Liver (tissue), 9 donors: ENCODE data around the gene QPCTL. TPM values are rescaled to one million over a fixed set of nuclear protein-coding genes. Genes with fewer than 3 reads are reported as not detected.

Experiments
- DNase-seq: peaks from one replicate; pipeline ENCODE4 v3.0.0-alpha.2; 2017; ENCODE audit warnings: low spot score
- H3K27ac ChIP-seq, 2 donors: one replicate each; pipeline ENCODE4 v1.7.0; 2013; ENCODE audit warnings: inconsistent platforms in 2 of 2, low read length in 2 of 2, control low read depth in 1 of 2, low read depth in 1 of 2, mild to moderate bottlenecking in 1 of 2
- H3K27me3 ChIP-seq, 4 donors: one replicate each; pipeline versions ENCODE4 v1.6.1 to v1.7.0; 2013; ENCODE audit warnings: low read length in 3 of 4, inconsistent platforms in 1 of 4, mild to moderate bottlenecking in 1 of 4, moderate library complexity in 1 of 4; ENCODE audit not compliant: control insufficient read depth in 4 of 4, insufficient read depth in 4 of 4
- H3K36me3 ChIP-seq, 4 donors: one replicate each; pipeline versions ENCODE4 v1.6.1 to v1.7.0; 2013; ENCODE audit warnings: low read length in 3 of 4, mild to moderate bottlenecking in 3 of 4, low read depth in 1 of 4, moderate library complexity in 1 of 4; ENCODE audit not compliant: control insufficient read depth in 4 of 4, insufficient read depth in 3 of 4
- H3K4me1 ChIP-seq, 4 donors: one replicate each; pipeline versions ENCODE4 v1.6.1 to v1.7.0; 2013; ENCODE audit warnings: low read length in 3 of 4, mild to moderate bottlenecking in 3 of 4, moderate library complexity in 1 of 4; ENCODE audit not compliant: control insufficient read depth in 4 of 4, insufficient read depth in 4 of 4
- H3K4me3 ChIP-seq, 3 donors: one replicate each; pipeline versions ENCODE4 v1.6.1 to v1.7.0; 2013; ENCODE audit warnings: low read length in 3 of 3, control low read depth in 1 of 3, low read depth in 1 of 3, mild to moderate bottlenecking in 1 of 3
- H3K9ac ChIP-seq, 2 donors: one replicate each; pipeline ENCODE4 v1.7.0; 2013; ENCODE audit warnings: low read length in 2 of 2, mild to moderate bottlenecking in 2 of 2, moderate library complexity in 2 of 2, control low read depth in 1 of 2, low read depth in 1 of 2
- H3K9me3 ChIP-seq, 4 donors: one replicate each; pipeline versions ENCODE4 v1.6.1 to v1.7.0; 2013; ENCODE audit warnings: low read length in 3 of 4; ENCODE audit not compliant: control insufficient read depth in 4 of 4
- EGR1 ChIP-seq, 2 donors: IDR thresholded peaks; 2 replicates each; pipeline ENCODE4 v1.6.1; 2016 to 2018; ENCODE audit warnings: antibody characterized with exemption in 2 of 2, low read depth in 2 of 2
- FOXA1 ChIP-seq: IDR thresholded peaks from 2 replicates; pipeline ENCODE4 v1.6.1; 2016; ENCODE audit warnings: antibody characterized with exemption
- FOXA2 ChIP-seq: IDR thresholded peaks from 2 replicates; pipeline ENCODE4 v1.6.1; 2016; ENCODE audit warnings: antibody characterized with exemption
- GABPA ChIP-seq, 2 donors: IDR thresholded peaks in 1 of 2; conservative IDR thresholded peaks in 1 of 2; 2 replicates each; pipeline ENCODE4 v1.6.1; 2016; ENCODE audit warnings: antibody characterized with exemption in 2 of 2, mild to moderate bottlenecking in 1 of 2, moderate library complexity in 1 of 2
- HNF4A ChIP-seq, 2 donors: conservative IDR thresholded peaks; 2 replicates each; pipeline ENCODE4 v1.6.1; 2016; ENCODE audit warnings: antibody characterized with exemption in 2 of 2, mild to moderate bottlenecking in 2 of 2
- HNF4G ChIP-seq: IDR thresholded peaks from 2 replicates; pipeline ENCODE4 v1.6.1; 2016; ENCODE audit warnings: antibody characterized with exemption
- JUND ChIP-seq, 2 donors: IDR thresholded peaks; 2 replicates each; pipeline ENCODE4 v1.6.1; 2016; ENCODE audit warnings: antibody characterized with exemption in 2 of 2
- MAX ChIP-seq: IDR thresholded peaks from 2 replicates; pipeline ENCODE4 v1.6.1; 2016; ENCODE audit warnings: antibody characterized with exemption
- NR2F2 ChIP-seq: IDR thresholded peaks from 2 replicates; pipeline ENCODE4 v1.6.1; 2016; ENCODE audit warnings: antibody characterized with exemption
- RAD21 ChIP-seq, 2 donors: IDR thresholded peaks; 2 replicates each; pipeline ENCODE4 v1.6.1; 2016; ENCODE audit warnings: antibody characterized with exemption in 2 of 2, mild to moderate bottlenecking in 2 of 2
- REST ChIP-seq: IDR thresholded peaks from 2 replicates; pipeline ENCODE4 v1.6.1; 2016; ENCODE audit warnings: antibody characterized with exemption, mild to moderate bottlenecking
- RXRA ChIP-seq, 2 donors: IDR thresholded peaks; 2 replicates each; pipeline ENCODE4 v1.6.1; 2017 to 2018; ENCODE audit warnings: antibody characterized with exemption in 2 of 2, mild to moderate bottlenecking in 1 of 2
- SP1 ChIP-seq: IDR thresholded peaks from 2 replicates; pipeline ENCODE4 v1.6.1; 2018; ENCODE audit warnings: antibody characterized with exemption, mild to moderate bottlenecking
- TAF1 ChIP-seq: conservative IDR thresholded peaks from 2 replicates; pipeline ENCODE4 v1.6.1; 2016; ENCODE audit warnings: antibody characterized with exemption, mild to moderate bottlenecking
- YY1 ChIP-seq: IDR thresholded peaks from 2 replicates; pipeline ENCODE4 v1.6.1; 2016; ENCODE audit warnings: antibody characterized with exemption, mild to moderate bottlenecking
- whole genome bisulfite sequencing: extraction: QIAGEN DNeasy Blood & Tissue Kit; methylation state at CpG from one replicate; pipeline ENCODE4 v1.1.7; 2013; 5-methylcytosine and 5-hydroxymethylcytosine counted together
- polyA plus RNA-seq, 2 donors: library from polyadenylated mRNA; stranded (reverse) in 1 of 2; unstranded in 1 of 2; fragments of 200-250 nt in 1 of 2; fragments of >200 nt in 1 of 2; fragmentation: Nextera tagmentation in 1 of 2; extraction: Ambion mirVana in 1 of 2; gene quantifications; one replicate each; pipeline versions ENCODE4 v1.2.1 to v1.2.3, GENCODE V29; 2013 to 2015
- total RNA-seq, 2 donors: library from RNA; depleted of rRNA; stranded (reverse); fragments of >200 nt; gene quantifications; one replicate each; pipeline ENCODE4 v1.2.3, GENCODE V29; 2014
- TF ChIP-seq, protein P1 (sequence below): IDR thresholded peaks from 2 replicates; pipeline ENCODE4 v1.6.1; 2016; ENCODE audit warnings: antibody characterized with exemption
- TF ChIP-seq, protein P2 (sequence below): fragments of 150-350 bp; IDR thresholded peaks from 2 replicates; pipeline ENCODE4 v1.5.1; 2017; ENCODE audit warnings: improper control_type of control experiment, low read depth, low read length; ENCODE audit not compliant: missing input control
- TF ChIP-seq, protein P3 (sequence below): IDR thresholded peaks from 2 replicates; pipeline ENCODE4 v1.6.1; 2016; ENCODE audit warnings: antibody characterized with exemption
- donor health status: healthy.
- donor health status: healthy.
- donor health status: healthy.
- donor health status: healthy.
- donor health status: healthy.

The QPCTL gene
- total and polyA plus RNA-seq, 4 donors: 2.9 to 6.1 (median 4.1) TPM

- no peaks in the 10 kb centered on the region for H3K27me3 ChIP-seq
- H3K4me1 ChIP-seq: no peaks in the 10 kb centered on the region
- no peak overlapping the region for H3K27ac ChIP-seq
- TF ChIP-seq TAF1 (no peak), HNF4G (no peak), REST (no peak), HNF4A (conservative IDR thresholded peaks at IDR 0.05) (no peak), GABPA (IDR thresholded peaks at IDR 0.05 in 1 of 2, conservative IDR thresholded peaks at IDR 0.05 in 1 of 2) (no peak), RXRA (IDR thresholded peaks at IDR 0.05) (no peak), RAD21 (IDR thresholded peaks at IDR 0.05) (no peak), FOXA1 (no peak), NR2F2 (no peak), YY1 (no peak), EGR1 (IDR thresholded peaks at IDR 0.05; ENCODE audit: low read depth in 2 of 2) (no peak), SP1 (no peak), JUND (IDR thresholded peaks at IDR 0.05) (no peak), MAX (no peak), FOXA2 (no peak)
- TF ChIP-seq, protein P1, sequence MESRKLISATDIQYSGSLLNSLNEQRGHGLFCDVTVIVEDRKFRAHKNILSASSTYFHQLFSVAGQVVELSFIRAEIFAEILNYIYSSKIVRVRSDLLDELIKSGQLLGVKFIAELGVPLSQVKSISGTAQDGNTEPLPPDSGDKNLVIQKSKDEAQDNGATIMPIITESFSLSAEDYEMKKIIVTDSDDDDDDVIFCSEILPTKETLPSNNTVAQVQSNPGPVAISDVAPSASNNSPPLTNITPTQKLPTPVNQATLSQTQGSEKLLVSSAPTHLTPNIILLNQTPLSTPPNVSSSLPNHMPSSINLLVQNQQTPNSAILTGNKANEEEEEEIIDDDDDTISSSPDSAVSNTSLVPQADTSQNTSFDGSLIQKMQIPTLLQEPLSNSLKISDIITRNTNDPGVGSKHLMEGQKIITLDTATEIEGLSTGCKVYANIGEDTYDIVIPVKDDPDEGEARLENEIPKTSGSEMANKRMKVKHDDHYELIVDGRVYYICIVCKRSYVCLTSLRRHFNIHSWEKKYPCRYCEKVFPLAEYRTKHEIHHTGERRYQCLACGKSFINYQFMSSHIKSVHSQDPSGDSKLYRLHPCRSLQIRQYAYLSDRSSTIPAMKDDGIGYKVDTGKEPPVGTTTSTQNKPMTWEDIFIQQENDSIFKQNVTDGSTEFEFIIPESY: no peak
- TF ChIP-seq, protein P2, sequence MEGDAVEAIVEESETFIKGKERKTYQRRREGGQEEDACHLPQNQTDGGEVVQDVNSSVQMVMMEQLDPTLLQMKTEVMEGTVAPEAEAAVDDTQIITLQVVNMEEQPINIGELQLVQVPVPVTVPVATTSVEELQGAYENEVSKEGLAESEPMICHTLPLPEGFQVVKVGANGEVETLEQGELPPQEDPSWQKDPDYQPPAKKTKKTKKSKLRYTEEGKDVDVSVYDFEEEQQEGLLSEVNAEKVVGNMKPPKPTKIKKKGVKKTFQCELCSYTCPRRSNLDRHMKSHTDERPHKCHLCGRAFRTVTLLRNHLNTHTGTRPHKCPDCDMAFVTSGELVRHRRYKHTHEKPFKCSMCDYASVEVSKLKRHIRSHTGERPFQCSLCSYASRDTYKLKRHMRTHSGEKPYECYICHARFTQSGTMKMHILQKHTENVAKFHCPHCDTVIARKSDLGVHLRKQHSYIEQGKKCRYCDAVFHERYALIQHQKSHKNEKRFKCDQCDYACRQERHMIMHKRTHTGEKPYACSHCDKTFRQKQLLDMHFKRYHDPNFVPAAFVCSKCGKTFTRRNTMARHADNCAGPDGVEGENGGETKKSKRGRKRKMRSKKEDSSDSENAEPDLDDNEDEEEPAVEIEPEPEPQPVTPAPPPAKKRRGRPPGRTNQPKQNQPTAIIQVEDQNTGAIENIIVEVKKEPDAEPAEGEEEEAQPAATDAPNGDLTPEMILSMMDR: no peak
- TF ChIP-seq, protein P3, sequence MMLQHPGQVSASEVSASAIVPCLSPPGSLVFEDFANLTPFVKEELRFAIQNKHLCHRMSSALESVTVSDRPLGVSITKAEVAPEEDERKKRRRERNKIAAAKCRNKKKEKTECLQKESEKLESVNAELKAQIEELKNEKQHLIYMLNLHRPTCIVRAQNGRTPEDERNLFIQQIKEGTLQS: no peak
- no peak overlapping the region for H3K4me3 ChIP-seq
- no peaks in the 10 kb centered on the region for H3K9me3 ChIP-seq
- no peak for DNase-seq
- H3K9ac ChIP-seq: no peak overlapping the region
- peaks cover 0 to 16% (median 9%) of the 10 kb centered on the region in 4 donors for H3K36me3 ChIP-seq
- WGBS: 82% methylated on average over 10 of the region's 10 CpGs
These were observed 18.1 kb downstream of the QPCTL start for GRCh38 chr19:45710356-45711130.
